Mammary epithelial cell (primary cell): ENCODE measurements around the gene MAGI1.

Experiments used
- EZH2 ChIP-seq: IDR thresholded peaks from 2 replicates; pipeline ENCODE4 v1.6.1; 2012; ENCODE audit warnings: low read length, inconsistent platforms, borderline replicate concordance
- TF ChIP-seq, protein P1 (sequence below), 2 donors: IDR thresholded peaks in 1 of 2; conservative IDR thresholded peaks in 1 of 2; 2 replicates each; pipeline ENCODE4 v1.5.1; 2011 to 2012; ENCODE audit warnings: inconsistent platforms in 2 of 2, low read length in 2 of 2, mild to moderate bottlenecking in 2 of 2, control low read depth in 1 of 2, low read depth in 1 of 2; ENCODE audit not compliant: insufficient read depth in 1 of 2; ENCODE audit errors: extremely low read depth in 1 of 2

DNA sequence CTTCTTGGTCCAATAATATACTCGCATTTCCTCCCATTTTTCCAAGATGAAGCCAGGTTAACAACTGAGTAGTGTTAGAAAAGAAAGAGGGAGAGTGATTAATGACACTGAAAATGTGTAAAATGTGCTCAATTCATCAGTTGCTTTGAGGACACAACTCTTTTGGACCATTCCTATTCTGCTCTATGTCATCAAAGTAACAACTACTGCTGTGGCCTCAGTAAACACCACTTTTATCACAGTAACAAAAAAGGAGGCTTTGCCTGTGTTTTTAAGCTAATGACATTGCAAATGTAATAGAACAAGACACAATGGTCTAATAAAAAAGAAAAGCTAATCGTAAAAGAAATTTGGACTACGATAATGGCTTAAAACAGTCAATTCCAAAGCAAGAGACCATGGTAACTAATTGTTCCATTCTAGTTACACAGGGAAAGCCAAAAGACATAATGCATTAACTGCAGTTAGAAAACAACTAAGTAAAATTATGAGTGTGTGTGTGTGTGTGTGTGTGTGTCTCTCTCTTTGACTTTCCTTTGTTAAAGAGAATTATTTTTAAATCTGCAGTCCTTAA, 221.1 kb downstream of the MAGI1 start:
- TF ChIP-seq, protein P1, sequence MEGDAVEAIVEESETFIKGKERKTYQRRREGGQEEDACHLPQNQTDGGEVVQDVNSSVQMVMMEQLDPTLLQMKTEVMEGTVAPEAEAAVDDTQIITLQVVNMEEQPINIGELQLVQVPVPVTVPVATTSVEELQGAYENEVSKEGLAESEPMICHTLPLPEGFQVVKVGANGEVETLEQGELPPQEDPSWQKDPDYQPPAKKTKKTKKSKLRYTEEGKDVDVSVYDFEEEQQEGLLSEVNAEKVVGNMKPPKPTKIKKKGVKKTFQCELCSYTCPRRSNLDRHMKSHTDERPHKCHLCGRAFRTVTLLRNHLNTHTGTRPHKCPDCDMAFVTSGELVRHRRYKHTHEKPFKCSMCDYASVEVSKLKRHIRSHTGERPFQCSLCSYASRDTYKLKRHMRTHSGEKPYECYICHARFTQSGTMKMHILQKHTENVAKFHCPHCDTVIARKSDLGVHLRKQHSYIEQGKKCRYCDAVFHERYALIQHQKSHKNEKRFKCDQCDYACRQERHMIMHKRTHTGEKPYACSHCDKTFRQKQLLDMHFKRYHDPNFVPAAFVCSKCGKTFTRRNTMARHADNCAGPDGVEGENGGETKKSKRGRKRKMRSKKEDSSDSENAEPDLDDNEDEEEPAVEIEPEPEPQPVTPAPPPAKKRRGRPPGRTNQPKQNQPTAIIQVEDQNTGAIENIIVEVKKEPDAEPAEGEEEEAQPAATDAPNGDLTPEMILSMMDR (conservative IDR thresholded peaks at IDR 0.05 in 1 of 2, IDR thresholded peaks at IDR 0.05 in 1 of 2; ENCODE audit: extremely low read depth in 1 of 2, insufficient read depth in 1 of 2, low read depth in 1 of 2, low read length in 2 of 2), result no peak
- TF ChIP-seq EZH2, result no peak
